ENCODE data around the gene ELL3.

GRCh38 chr15:43769584-43770228, 7.1 kb downstream of the ELL3 start:
- TF ChIP-seq FOXM1 (IDR thresholded peaks at IDR 0.05; ENCODE audit: borderline replicate concordance, low read depth) = no peak
- peak; percentile 56 for TF ChIP-seq RAD21 (IDR thresholded peaks at IDR 0.05; ENCODE audit: low read depth)
- TF ChIP-seq EGR1 (IDR thresholded peaks at IDR 0.05) = no peak
- no peak for TF ChIP-seq CEBPB (IDR thresholded peaks at IDR 0.05)
- TF ChIP-seq TAF1 (IDR thresholded peaks at IDR 0.05; ENCODE audit: low read depth) = no peak
- no peak for TF ChIP-seq YY1 (IDR thresholded peaks at IDR 0.05; ENCODE audit: low read depth)
